Subcutaneous adipose tissue (tissue), 4 donors: ENCODE results near the gene SHISA9. TPM values are rescaled to one million over a fixed set of nuclear protein-coding genes. Genes with fewer than 3 reads are reported as not detected.

ENCODE experiments used
- CTCF ChIP-seq: fragments of 450-650 bp; IDR thresholded peaks from one replicate; pipeline ENCODE4 v1.5.1; 2016; ENCODE audit warnings: low read depth, mild to moderate bottlenecking, control low read depth, antibody characterized with exemption, moderate library complexity
- total RNA-seq, 4 donors: library from RNA; depleted of rRNA; stranded (reverse); fragments of >200 nt; gene quantifications; one replicate each; pipeline ENCODE4 v1.1.0, GENCODE V29; 2016

The SHISA9 gene
- total RNA-seq, 4 donors from 2014 or later, result under 0.01 to 0.19 (median 0.17) TPM; not detected in 1

GRCh38 chr16:12900156-12900555 lies 1.2 kb upstream of the SHISA9 start:
- TF ChIP-seq CTCF, result no peak

GRCh38 chr16:12900599-12901203 lies 697 bp upstream of the SHISA9 start:
- no peak for TF ChIP-seq CTCF

GRCh38 chr16:12901204-12901596 lies 198 bp upstream of the SHISA9 start:
- no peak for TF ChIP-seq CTCF

- TF ChIP-seq CTCF, result no peak
Observed at GRCh38 chr16:12902511-12903372, 1.3 kb downstream of the SHISA9 start.

GRCh38 chr16:12903407-12904328 lies 2.3 kb downstream of the SHISA9 start:
- no peak for TF ChIP-seq CTCF

GRCh38 chr16:12904329-12904671 lies 2.9 kb downstream of the SHISA9 start:
- TF ChIP-seq CTCF, result no peak

- TF ChIP-seq CTCF, result no peak
Observed at GRCh38 chr16:12906271-12906670, 4.9 kb downstream of the SHISA9 start.
